GM21360 (cell line): ENCODE measurements around the gene LIMK2.
A peak's percentile ranks its signal among the peaks of the same experiment; 100 is the strongest.
"Not testable (repeated sequence)": the region's sequence is repeated elsewhere in the genome, so short reads cannot be mapped to it uniquely, and the experiment has no call there.

Experiments
- ATAC-seq: cut with Tn5 transposase; IDR thresholded peaks from one replicate; pipeline ENCODE4 v1.9.1; 2021; ENCODE audit warnings: mild to moderate bottlenecking, moderate library complexity; ENCODE audit not compliant: unreplicated experiment

The LIMK2 gene

DNA sequence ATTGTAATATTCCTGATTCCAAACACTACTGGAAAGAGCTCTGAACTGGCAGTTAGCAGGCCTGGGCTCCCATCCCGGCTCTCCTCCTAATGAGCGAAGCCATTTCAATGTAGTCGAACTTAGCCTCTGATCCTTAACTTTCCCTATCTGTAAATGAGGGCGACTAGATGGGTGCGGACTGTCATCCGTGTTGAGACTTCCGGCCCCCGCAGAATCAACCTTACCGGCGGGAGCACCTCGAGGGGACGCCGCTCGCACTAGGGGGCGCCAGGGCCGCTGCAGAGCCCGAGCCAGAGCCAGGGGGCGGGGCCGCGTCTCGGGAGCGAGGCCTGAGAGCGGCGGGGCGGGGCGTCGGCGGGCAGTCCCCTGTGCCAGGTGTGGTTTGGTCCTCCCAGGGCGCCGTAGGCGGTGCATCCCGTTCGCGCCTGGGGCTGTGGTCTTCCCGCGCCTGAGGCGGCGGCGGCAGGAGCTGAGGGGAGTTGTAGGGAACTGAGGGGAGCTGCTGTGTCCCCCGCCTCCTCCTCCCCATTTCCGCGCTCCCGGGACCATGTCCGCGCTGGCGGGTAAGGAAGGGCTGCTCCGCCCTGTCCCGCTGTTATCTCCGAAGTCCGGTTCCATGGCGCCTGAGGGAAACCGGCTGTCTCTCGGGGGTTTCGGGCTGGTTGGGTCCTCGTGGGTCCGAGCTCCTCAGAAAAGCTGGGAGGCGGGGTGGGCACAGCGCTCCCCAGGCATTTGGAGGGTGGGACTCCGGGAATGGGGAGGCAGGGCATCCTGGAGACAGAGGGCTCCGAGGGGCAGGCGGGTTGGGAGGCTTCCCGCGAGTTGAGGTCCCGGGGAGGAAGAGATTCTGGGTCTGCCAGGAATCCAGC, at the start of gene LIMK2:
LIMK2 (plus strand) TSS at position 437 of the 869 bp plus-strand sequence; CDS start at position 548, 111 bp downstream.
- ATAC-seq: peak; percentile 89

DNA sequence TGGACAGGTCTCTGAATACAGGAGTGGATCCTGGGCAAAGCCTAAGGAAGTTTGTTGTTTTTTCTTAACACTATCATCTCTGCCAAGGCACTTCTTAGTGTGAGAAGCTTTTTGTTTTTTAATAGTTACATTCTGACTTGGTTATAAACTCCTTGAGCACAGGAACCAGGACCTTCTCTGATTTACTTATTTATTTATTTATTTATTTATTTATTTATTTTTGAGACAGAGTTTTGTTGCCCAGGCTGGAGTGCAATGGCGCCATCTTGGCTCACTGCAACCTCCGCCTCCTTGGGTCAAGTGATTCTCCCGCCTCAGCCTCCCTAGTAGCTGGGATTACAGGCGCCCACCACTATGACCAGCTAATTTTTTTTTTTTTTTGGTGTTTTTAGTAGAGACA, 41.1 kb upstream of the LIMK2 start:
- no peak for ATAC-seq

DNA sequence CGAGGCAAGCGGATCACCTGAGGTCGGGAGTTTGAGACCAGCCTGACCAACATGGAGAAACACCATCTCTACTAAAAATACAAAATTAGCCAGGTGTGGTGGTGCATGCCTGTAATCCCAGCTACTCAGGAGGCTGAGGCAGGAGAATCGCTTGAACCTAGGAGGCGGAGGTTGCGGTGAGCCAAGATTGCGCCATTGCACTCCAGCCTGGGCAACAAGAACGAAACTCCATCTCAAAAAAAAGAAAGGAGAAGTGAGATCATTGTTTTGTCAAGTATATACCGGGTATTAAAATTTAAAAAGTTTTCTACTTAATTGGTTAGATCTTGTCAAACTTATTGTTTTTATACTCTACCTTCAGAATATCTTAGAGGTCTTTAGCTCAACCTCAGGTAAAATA, 40.4 kb upstream of the LIMK2 start:
- not testable (repeated sequence) for ATAC-seq

DNA sequence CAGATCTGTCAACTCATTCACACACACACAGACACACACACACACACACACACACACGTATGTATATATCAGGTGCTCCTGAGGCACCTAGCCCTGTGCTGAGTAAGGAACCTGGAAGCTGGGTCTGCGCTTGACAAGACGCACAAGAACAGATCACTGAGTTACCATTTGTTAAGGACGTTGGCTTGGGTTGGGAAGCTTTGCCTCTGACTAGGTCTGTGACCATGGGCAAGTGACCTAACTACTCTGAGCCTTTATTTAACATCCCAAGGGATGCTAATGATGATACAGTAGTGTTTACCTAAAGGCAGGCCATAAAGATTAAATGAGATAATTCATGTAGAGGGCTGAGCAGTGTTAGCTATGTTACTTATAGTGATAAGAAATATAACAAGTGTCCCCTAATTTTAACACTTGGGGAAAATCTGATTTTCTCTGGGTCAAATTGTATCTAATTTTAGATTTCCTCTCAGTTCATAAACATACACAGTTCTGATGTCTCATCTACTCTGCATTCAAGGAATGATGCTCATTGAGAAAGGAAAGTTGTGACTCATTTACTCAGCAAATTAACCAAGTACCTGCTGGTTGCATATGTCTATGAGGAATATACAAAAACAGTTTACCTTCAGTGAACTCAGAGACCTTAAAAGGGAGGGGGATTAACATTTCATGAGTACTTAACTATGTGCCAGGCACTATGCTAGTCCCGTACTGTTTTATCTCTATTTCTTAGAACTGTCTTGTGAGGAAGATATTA, 38.5 kb upstream of the LIMK2 start:
- no peak for ATAC-seq

DNA sequence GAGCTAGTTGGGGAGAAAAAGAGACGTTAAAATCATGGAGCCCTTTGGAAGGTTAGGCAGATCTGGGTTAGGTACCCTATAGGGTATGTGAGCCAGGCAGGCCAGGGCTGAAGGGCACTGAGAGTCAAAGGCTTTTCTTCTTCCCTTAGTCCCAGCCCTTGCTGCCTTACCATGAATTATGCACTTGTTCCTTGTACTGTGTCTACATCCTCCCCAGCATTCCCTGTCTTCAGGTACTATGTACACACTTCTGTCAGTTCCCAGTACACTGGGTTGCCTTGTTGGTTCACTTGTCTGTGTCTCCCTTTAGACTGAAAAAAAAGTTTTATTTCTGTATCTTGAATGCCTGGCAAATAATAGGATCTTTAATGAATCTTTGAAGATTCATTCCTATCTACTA, 35.2 kb upstream of the LIMK2 start:
- no peak for ATAC-seq

DNA sequence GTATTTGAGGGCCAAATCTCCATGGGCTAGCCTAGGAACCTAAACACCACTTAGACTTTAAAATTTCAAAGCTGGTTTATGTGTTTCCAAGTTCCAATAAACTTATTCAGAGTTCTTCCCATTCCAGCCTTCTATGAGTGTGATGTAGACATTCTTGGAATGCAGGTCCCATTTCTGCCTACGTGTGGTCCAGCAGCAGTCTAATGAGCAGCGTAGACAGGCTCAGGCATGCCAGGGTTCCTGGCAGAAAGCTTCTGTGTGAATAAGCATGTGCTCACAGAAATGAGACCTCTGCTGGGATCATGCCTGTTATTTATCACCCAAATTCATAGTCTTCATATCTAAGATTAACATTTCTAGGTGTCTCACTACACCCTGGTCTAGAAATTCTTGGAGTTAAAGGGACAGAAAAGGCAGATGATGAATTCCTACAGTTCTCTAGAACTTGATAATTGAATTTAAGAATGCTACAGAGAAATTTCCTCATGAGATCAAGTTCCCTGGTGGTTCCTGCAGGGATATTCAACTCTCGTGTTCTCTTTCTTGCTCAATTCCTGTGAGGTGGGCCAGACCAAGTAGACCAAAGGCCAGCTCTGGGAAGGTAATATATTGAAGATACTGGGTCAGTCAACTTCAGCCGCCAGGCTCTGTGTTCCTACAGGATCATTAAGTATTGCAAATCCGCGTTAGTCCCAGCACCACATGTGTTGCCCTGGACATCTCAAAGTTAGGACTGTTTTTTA, 34.5 kb upstream of the LIMK2 start:
- no peak for ATAC-seq

DNA sequence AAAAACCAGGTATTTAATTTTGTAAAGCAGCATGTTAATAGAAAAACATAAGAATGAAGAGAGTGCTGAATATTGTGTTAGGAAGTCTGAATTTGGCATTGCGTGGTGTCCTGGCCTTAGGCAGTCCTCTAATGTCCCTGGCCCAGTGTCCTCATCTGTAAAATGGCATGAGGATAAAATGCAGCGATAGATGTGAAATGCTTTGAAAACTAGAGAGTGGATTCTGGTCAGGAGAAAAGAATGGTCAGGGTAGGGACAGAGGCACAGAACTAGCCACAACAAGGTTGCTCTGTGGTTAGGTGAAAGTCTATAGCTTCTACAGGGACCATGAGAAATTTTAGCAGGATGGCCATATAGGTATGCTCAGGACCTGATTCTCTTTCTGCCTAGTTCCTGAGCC, 33.2 kb upstream of the LIMK2 start:
- no peak for ATAC-seq

DNA sequence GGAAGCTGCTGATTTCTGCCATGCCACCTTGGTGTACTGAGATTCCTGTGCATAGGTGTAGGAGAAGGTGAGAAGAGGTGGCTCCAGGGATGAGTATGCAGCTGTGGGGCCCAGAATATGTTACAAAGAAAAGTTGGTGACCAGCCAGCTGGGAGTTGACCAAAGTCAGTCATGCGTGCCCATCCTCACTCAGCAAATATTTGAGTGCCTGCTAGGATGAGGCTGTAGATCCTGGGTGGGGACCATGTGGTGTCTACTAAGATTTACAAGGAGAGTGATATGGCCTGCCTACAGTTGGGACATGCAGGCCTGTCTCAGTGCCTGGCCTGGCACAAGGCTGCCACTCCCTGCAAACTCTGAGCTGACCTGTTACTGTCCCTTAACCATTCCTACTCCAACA, 32.8 kb upstream of the LIMK2 start:
- no peak for ATAC-seq

DNA sequence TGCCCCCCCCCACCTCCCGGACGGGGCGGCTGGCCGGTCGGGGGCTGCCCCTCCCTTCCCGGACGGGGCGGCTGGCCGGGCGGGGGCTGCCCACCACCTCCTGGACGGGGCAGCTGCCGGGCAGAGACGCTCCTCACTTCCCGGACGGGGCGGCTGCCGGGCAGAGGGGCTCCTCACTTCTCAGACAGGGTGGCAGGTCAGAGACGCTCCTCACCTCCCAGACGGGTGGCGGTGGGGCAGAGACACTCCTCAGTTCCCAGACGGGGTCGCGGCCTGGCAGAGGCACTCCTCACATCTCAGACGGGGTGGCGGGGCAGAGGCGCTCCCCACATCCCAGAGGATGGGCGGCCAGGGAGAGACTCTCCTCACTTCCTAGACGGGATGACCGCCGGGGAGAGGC, 28.1 kb upstream of the LIMK2 start:
- no peak for ATAC-seq

DNA sequence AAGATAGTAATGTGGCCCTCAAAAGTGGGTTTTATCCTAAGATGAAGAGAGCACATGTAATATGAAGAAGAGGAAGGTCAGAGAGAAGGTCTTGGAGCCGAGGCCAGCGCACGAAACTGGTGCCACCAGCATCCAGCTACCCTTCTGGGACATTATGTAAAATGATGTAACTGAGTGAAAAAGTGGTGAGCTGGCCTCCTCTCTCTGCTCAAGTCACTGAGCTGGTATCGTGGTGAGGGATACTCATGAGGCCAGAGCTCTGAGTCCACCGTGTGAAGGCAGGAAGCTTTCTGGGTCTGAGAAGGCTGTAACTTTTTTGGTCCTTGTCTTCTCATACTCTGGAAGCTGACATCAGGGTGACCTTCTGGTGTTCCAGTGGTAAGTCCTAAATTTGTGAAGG, 27.0 kb upstream of the LIMK2 start:
- ATAC-seq: no peak

DNA sequence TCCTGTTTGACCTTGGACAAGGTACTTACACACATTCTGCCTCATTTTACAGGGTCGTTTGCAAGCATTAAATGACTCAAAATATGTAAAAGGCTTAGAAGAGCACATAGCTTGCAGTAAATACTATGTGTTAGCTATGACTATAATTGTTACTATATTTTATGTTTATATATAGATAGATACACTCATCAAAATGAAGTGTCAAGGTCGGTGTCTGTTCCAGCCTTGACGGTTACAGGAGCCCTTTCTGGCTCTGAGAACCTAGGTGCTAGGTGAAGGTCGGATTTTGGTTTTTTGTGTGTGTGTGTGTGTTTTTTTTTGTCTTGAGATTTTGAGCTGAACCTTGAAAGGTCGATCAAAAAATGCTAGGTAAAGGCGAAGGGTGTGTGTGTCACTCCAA, 24.5 kb upstream of the LIMK2 start:
- no peak for ATAC-seq

DNA sequence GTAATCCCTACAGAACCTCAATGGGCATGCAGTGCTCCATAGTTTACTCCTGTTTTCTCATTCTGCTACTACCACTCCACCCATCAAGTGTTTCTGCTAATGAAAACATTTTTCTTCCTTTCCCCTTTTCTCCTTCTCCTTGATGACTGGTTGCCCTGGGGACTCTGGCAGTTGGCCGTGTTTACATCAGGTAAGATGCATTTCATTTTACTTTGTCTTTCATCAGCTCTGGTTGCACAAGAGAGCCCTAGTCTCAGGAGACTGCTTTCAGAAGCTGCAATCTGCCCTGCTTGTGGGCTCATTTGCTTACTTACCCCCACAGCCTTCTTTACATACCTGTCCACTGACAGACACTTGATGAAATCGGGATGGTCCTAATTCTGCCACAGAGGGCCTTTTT, 19.6 kb upstream of the LIMK2 start:
- ATAC-seq: no peak

DNA sequence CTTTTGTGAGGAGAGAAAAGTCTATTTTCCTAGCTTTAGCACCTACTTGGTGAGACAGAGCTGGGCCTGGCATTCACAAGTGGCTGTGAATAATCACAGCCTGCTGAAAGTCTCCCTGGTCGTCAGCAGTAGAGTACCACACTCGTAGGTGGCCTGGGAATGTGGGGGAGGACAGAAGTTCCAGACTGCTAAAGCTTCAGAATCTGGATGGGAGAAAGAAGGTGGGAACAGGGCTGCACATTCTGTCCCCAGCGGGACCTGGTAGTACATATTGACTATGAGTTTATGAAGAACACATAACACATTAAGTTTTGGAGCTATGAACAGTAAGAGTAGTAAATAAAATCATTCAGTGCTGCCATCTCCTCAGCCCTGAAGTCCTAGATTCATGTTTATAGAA, 19.0 kb upstream of the LIMK2 start:
- no peak for ATAC-seq

DNA sequence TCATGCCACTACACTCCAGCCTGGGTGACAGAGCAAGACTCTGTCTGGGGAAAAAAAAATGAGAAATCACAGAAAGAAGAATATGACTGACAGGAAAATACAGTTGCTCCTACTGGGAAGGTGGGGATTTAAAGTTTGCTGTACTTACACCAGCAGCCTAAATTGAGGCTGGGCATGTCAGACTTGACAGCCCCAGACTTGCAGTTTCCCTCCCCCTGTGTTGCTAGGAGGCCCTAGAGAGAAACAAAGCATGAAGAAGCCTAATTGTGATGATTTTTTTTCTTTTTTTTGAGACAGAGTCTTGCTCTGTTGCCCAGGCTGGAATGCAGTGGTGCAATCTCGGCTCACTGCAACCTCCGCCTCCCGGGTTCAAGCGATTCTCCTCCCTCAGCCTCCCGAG, 17.4 kb upstream of the LIMK2 start:
- ATAC-seq: not testable (repeated sequence)

DNA sequence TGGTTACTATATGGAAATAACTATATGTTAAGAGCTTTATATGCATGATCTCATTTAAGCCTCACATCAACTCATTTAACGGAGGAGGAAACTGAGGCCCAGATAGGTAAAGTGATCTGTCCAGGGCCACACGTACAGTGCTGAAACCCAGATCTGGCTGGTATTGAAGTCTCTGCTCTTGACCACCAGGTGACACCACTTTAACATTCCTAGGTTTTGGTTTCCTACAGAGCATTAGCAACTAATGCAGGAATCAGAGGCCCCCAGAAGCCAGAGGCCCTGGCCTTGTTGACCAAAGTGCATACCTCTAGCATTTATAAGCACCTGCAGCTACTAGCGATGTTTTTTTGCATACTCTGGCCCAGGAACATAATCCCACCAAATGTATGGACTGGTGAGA, 12.9 kb upstream of the LIMK2 start:
- ATAC-seq: no peak

DNA sequence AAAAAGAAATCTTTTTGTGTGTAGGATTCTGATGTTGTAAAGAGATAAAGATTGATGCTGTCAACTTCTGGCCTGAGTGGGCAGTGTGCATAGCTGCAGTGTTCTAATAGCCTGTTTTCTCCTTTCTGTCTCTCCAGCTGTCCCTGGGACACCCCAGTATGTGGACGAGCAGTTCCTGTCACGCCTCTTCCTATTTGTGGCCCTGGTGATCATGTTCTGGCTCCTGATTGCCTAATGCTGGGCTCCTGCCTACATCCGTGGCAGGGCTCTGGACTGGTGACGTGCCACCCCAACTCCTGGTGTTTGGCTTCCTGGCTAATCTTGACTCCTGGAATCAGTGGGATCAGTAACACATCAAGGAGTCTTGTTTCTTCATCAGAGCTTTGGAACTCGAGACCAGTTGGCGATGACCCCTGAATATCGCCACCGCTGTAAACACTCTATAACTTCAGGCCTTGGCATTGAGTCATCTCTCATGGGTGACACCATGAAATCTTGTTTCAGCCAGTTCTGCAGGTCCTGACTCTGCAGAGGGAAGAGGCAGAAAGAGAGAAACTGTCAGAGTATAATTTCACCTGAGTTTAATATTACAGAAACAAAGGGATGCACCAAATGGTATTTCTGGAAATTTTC, 7.6 kb upstream of the LIMK2 start:
- ATAC-seq: not testable (repeated sequence)

DNA sequence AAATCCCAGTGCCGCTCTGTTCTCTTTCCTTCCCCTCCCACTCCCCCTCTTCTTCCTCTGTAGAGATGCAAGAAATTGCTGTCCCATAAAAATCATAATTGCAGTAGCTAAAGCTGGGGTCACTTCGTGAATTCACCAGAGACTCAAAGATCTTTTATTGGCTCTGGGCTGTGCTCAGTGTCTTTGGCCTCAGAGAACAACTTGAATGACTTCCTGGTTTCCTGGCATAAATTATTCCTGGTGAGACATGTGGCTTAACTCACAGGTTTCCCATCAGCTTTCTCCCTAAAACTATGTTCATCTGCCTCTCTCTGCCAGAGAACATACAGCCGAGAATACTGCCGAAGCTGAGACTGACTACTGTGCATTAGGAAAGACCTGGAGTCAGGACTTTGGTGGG, 7.0 kb upstream of the LIMK2 start:
- ATAC-seq: not testable (repeated sequence)

DNA sequence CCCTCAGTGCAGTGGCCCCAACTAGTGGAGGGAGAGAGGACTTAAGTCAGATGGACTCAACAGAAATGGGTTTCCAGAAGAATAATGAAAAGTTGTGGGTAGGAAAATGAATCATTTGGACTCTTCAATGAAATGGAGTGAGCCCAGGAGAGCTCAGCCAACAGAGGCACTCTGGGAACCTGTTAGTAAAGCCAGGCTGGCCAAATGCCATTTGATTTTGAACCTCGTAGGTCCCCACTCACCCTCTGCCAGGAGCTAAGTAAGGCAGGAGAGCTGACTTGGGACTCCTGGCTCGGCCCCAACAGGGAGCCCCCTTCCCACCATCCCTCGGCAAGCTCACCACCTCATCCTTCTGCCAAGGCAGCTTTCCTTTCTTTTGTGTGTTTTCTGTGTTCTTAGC, 5.6 kb upstream of the LIMK2 start:
- not testable (repeated sequence) for ATAC-seq

DNA sequence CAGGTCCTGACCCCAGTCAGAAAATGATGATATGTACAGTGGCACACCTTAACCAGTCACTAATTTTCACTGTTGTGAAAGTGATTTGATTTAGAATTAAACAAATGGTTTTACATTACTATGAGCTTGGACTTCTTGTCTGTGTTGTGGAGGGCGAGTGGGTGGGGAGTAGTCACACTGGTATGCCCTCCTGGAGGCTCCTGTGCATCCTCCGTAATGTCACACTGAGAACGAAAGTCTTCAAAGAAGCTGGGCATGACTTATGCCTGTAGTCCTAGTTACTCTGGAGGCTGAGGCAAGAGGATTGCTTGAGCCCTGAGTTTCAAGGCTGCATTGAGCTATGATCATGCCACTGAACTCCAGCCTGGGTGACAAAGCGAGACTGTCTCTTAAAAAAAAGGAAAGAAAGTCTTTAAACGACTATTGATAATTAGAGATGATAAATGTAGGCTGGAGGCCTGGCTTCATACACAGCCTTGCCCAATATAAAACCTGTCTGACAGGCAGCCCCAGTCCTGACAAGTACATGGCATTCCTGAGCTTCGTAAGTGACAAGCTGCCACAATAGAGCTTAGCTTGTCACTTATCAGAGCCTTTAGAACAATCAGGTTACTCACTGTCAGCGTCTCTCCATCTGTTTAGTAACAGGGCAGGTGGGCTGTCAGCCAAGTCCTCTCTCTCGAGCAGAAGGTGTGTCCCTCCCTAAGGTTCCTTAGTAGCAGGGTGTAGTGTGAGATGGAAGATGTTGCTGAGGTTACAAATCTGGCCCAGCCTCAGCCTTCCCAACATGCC, 5.0 kb upstream of the LIMK2 start:
- ATAC-seq: no peak
